Testis (tissue), 2 donors: Measurements from ENCODE around the gene COLEC11.

Source experiments
- POLR2A ChIP-seq: fragments of 450-650 bp; IDR thresholded peaks from one replicate; pipeline ENCODE4 v1.6.1; 2017; ENCODE audit warnings: antibody characterized with exemption, mild to moderate bottlenecking, moderate library complexity
- TF ChIP-seq, protein P1 (sequence below), 3 experiments: fragments of 450-650 bp in 2 of 3; fragments of 200-600 bp in 1 of 3; sonication (generic) in 1 of 3; IDR thresholded peaks; one replicate each; pipeline ENCODE4 v1.5.1; 2016 to 2019; ENCODE audit warnings: antibody characterized with exemption in 3 of 3, mild to moderate bottlenecking in 2 of 3, moderate library complexity in 1 of 3

DNA sequence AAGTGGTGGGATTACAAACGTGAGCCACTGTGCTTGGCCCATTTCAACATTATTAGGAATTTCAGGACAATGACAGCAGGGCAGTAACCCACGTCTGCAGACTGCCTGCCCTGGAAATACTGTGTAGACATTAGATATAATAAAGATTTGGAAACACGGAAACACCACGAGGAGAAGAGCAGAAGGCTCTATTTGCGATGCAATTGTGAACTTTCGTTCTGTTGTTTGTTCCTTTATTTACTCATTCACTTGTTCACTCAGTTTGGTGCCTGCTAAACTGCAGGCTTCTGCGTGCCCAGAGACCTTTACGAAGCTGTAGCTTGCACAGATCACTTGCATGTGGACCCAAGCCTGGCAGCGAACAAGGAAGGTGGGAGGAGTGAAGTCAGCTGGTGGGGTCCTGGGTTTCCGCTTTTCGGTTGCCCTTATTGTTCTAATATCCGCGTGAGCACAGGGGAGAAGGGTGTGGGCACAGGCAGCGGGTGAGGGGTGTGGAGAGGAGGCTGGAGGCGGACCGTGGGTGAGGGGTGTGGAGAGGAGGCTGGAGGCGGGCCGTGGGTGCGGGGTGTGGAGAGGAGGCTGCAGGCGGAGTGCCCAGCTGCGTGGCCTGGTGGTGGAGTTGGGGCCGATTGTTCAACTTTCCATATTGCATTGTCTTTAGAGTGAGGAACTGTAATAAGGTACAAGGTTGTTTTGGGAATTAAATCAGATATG lies 3.4 kb downstream of the COLEC11 start:
- TF ChIP-seq, protein P1, sequence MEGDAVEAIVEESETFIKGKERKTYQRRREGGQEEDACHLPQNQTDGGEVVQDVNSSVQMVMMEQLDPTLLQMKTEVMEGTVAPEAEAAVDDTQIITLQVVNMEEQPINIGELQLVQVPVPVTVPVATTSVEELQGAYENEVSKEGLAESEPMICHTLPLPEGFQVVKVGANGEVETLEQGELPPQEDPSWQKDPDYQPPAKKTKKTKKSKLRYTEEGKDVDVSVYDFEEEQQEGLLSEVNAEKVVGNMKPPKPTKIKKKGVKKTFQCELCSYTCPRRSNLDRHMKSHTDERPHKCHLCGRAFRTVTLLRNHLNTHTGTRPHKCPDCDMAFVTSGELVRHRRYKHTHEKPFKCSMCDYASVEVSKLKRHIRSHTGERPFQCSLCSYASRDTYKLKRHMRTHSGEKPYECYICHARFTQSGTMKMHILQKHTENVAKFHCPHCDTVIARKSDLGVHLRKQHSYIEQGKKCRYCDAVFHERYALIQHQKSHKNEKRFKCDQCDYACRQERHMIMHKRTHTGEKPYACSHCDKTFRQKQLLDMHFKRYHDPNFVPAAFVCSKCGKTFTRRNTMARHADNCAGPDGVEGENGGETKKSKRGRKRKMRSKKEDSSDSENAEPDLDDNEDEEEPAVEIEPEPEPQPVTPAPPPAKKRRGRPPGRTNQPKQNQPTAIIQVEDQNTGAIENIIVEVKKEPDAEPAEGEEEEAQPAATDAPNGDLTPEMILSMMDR (IDR thresholded peaks at IDR 0.05), result no peak
- TF ChIP-seq POLR2A, result no peak
